ENCODE data around the gene KLHL5.

DNA sequence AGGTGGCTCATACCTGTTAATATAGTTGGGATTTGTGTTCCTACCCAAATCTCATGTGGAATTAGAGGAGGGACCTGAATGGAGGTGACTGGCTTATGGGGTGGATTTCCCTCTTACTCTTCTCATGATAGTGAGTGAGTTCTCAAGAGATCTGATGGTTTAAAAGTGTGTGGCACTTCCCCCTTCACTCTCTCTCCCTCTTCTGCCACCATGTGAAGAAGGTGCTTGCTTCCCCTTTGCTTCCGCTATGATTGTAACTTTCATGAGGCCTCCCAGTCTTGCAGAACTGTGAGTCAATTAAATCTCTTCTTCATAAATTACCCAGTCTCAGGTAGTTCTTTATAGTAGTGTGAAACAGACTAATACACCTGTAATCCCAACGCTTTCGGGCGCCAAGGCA lies 92.0 kb downstream of the KLHL5 start:
- TF ChIP-seq EZH2 (IDR thresholded peaks at IDR 0.05; ENCODE audit: borderline replicate concordance, low read depth, low read length, severe bottlenecking): no peak
- TF ChIP-seq, protein P1, sequence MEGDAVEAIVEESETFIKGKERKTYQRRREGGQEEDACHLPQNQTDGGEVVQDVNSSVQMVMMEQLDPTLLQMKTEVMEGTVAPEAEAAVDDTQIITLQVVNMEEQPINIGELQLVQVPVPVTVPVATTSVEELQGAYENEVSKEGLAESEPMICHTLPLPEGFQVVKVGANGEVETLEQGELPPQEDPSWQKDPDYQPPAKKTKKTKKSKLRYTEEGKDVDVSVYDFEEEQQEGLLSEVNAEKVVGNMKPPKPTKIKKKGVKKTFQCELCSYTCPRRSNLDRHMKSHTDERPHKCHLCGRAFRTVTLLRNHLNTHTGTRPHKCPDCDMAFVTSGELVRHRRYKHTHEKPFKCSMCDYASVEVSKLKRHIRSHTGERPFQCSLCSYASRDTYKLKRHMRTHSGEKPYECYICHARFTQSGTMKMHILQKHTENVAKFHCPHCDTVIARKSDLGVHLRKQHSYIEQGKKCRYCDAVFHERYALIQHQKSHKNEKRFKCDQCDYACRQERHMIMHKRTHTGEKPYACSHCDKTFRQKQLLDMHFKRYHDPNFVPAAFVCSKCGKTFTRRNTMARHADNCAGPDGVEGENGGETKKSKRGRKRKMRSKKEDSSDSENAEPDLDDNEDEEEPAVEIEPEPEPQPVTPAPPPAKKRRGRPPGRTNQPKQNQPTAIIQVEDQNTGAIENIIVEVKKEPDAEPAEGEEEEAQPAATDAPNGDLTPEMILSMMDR (IDR thresholded peaks at IDR 0.05; ENCODE audit: borderline replicate concordance, extremely low read depth, low read length, poor library complexity, severe bottlenecking): no peak

Data from DND-41 (cell line).